Measurements from ENCODE around the gene PRG3.

DNA sequence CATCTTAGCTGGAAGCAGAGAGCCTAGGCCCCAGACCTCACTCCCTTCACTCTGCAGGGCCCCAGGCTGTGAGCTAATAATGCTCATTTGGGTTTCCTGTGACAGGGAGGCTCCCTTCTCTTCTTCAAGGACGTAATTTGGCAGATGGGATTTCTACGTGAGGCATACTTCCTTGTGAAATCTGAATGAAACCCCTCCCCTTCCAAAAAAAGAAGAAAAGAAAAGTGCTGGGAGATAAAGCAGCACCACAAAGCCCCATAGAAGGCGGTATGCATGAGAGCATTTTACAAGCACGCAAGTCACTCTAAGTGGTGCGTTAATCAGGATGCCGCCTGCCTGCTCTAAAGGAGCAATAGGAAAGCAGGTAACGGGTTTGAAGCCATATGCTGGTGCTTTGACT lies 37.1 kb downstream of the PRG3 start:
- no peak for TF ChIP-seq POLR2AphosphoS5 (IDR thresholded peaks at IDR 0.05; ENCODE audit: low read depth, low read length)
- no peak for TF ChIP-seq POLR2A (IDR thresholded peaks at IDR 0.05; ENCODE audit: low read depth, low read length)
- TF ChIP-seq TAF1 (IDR thresholded peaks at IDR 0.05; ENCODE audit: borderline replicate concordance, low read depth, low read length), result no peak

Data from GM12892 (cell line).